Testis (tissue), 3 donors: ENCODE data around the gene C20orf141. TPM values are rescaled to one million over a fixed set of nuclear protein-coding genes. Genes with fewer than 3 reads are reported as not detected.

Experiments used
- DNase-seq: peaks from one replicate; pipeline ENCODE4 v3.0.0-alpha.2; 2019
- H3K27ac ChIP-seq, 2 donors: fragments of 200-600 bp; sonication (generic); one replicate each; pipeline ENCODE4 v1.5.1; 2019
- H3K27me3 ChIP-seq: fragments of 200-600 bp; sonication (generic); one replicate; pipeline ENCODE4 v1.5.1; 2019
- H3K36me3 ChIP-seq: fragments of 200-600 bp; sonication (generic); one replicate; pipeline ENCODE4 v1.5.1; 2017; ENCODE audit warnings: low read depth; ENCODE audit errors: missing control alignments
- H3K4me1 ChIP-seq: fragments of 200-600 bp; sonication (generic); one replicate; pipeline ENCODE4 v1.5.1; 2019
- H3K4me3 ChIP-seq, 2 donors: fragments of 200-600 bp; sonication (generic); one replicate each; pipeline ENCODE4 v1.5.1; 2017 to 2019
- H3K9me3 ChIP-seq: fragments of 200-600 bp; sonication (generic); one replicate; pipeline ENCODE4 v1.5.1; 2017
- POLR2A ChIP-seq: fragments of 450-650 bp; IDR thresholded peaks from one replicate; pipeline ENCODE4 v1.6.1; 2017; ENCODE audit warnings: antibody characterized with exemption, mild to moderate bottlenecking, moderate library complexity
- WGBS, 2 donors: methylation state at CpG; one replicate each; pipeline ENCODE4 v1.1.5; 2018; 5-methylcytosine and 5-hydroxymethylcytosine counted together
- intact Hi-C: fragments of 100-400 bp; cut with DNase I; formaldehyde crosslinking; loops from one replicate; pipeline ENCODE4 v1.15.1; 2023; ENCODE audit warnings: low total_unique reads
- polyA plus RNA-seq: library from polyadenylated mRNA; stranded (reverse); fragments of 350-450 nt; fragmentation: Illumina TruSeq; extraction: RNeasy Lipid Tissue Mini Kit (QIAGEN cat#74804); gene quantifications from one replicate; pipeline ENCODE4 v1.2.3, GENCODE V29; 2014; ENCODE audit warnings: low read depth, low replicate concordance; ENCODE audit not compliant: insufficient read depth
- total RNA-seq, 2 donors: library from RNA; depleted of rRNA; stranded (reverse); fragments of >200 nt; gene quantifications; one replicate each; pipeline ENCODE4 v1.2.3, GENCODE V29; 2016
- TF ChIP-seq, protein P1 (sequence below), 3 experiments: fragments of 450-650 bp in 2 of 3; fragments of 200-600 bp in 1 of 3; sonication (generic) in 1 of 3; IDR thresholded peaks; one replicate each; pipeline ENCODE4 v1.5.1; 2016 to 2019; ENCODE audit warnings: antibody characterized with exemption in 3 of 3, mild to moderate bottlenecking in 2 of 3, moderate library complexity in 1 of 3

C20orf141 gene
- total and polyA plus RNA-seq, 3 donors from 2014 or later: 53.6 to 177 (median 154) TPM

DNA sequence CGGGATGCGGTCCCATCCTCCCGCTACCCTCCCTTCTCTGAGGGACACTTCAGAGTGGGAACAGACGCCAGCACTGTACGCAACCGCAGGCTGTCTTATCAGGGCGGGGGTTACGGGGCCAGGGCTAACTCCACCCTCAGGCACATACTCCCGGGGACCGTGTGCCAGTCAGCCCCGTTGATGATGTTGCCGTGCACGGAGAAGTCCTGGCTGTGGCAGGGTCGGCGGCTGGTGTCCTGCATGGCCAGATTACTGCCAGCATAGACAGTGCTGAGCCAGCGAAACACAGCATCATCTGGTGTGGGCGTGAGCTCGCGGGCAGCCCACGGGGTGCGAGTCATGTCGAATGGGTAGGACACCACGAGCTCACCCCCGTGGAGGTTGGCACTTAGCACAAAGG, 19.3 kb upstream of the C20orf141 start:
- WGBS, 2 donors: 81 to 91% methylated on average over 14 to 24 of the region's 24 CpGs
- no peaks in the 10 kb centered on the region for H3K9me3 ChIP-seq
- H3K36me3 ChIP-seq: no peaks in the 10 kb centered on the region
- H3K4me3 ChIP-seq: no peak overlapping the region
- H3K4me1 ChIP-seq: peaks cover 6% of the 10 kb centered on the region
- no peak overlapping the region for H3K27ac ChIP-seq
- no peak for DNase-seq
- intact Hi-C loops: no loop called here
- TF ChIP-seq, protein P1, sequence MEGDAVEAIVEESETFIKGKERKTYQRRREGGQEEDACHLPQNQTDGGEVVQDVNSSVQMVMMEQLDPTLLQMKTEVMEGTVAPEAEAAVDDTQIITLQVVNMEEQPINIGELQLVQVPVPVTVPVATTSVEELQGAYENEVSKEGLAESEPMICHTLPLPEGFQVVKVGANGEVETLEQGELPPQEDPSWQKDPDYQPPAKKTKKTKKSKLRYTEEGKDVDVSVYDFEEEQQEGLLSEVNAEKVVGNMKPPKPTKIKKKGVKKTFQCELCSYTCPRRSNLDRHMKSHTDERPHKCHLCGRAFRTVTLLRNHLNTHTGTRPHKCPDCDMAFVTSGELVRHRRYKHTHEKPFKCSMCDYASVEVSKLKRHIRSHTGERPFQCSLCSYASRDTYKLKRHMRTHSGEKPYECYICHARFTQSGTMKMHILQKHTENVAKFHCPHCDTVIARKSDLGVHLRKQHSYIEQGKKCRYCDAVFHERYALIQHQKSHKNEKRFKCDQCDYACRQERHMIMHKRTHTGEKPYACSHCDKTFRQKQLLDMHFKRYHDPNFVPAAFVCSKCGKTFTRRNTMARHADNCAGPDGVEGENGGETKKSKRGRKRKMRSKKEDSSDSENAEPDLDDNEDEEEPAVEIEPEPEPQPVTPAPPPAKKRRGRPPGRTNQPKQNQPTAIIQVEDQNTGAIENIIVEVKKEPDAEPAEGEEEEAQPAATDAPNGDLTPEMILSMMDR (IDR thresholded peaks at IDR 0.05): no peak
- TF ChIP-seq POLR2A: no peak
- H3K27me3 ChIP-seq: no peaks in the 10 kb centered on the region

DNA sequence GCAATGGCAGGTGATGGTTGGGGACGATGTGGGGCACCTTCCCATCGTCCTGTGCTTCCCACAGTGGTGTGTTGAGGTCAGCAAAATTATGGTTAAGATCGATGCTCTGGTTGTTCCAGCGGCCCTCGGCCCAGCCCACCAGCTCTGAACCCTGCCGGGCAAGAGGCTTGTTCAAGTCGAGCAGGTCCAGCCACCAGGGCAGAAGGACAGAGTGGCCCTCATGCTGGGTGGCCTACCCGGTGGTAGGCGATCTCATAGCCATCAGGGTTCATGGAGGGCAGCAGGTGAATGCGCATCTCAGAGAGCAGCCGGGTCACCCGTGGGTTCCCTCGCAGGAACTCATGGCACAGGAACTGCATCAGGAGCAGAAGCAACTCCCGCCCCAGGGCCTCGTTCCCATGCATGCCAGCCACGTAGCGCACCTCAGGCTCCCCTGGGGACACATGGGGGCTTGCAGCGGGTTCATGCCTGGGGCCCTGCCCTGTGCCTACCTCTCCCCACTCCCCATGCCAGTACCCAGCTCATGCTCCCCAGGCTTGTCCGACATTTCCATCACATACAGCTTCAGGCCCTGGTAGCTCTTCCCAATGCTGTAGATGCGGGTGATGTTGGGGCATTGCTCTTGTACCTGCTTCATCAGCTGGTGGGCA, 18.7 kb upstream of the C20orf141 start:
- no peaks in the 10 kb centered on the region for H3K36me3 ChIP-seq
- H3K9me3 ChIP-seq: no peaks in the 10 kb centered on the region
- peaks cover 6% of the 10 kb centered on the region for H3K4me1 ChIP-seq
- DNase-seq: no peak
- no peak for TF ChIP-seq POLR2A
- TF ChIP-seq, protein P1 (IDR thresholded peaks at IDR 0.05): no peak
- H3K27me3 ChIP-seq: no peaks in the 10 kb centered on the region
- WGBS, 2 donors: 89 to 93% methylated on average over 17 to 20 of the region's 20 CpGs
- no peak overlapping the region for H3K27ac ChIP-seq
- no peak overlapping the region for H3K4me3 ChIP-seq
- intact Hi-C loops: no loop called here

DNA sequence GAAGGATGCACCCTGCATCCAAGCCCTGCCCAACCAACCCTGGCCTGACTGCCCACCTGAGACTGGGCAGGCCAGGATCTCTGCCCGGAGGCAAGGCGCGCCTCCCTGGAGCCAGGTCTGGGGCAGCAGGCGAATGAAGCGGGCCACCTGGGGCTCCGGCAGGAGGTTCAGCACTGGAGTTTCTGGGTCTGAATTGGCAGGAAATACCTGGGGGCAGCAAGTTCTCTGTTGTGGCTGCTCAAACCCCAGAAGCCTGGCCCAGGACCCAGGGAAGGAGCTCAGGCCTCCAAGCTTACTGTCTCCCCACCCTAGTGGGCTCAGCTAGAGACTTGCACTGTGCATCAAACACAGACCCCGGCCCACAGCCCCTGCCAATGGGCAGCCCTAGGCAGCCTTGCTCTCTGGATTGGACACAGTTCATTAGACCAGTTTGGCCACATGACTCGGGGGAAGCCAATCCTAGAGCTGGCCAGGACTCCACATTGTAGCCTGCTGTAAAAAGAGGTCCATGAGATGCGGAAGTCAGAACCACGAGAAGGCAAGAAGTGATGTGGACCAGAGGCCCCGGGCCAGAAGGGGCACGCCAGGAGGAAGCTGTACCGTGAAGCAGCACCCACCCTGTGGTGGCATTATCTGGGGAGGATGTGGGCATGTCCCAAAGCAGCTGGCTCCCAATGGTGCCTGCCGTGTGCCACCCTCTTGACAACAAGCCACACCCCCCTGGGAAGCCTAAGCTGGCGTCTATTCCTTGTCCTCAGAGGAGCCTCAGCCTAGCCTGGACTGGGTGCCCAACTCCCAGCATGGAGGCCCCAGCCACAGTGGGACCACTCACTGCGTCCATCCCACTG, 17.4 kb upstream of the C20orf141 start:
- no peaks in the 10 kb centered on the region for H3K27me3 ChIP-seq

DNA sequence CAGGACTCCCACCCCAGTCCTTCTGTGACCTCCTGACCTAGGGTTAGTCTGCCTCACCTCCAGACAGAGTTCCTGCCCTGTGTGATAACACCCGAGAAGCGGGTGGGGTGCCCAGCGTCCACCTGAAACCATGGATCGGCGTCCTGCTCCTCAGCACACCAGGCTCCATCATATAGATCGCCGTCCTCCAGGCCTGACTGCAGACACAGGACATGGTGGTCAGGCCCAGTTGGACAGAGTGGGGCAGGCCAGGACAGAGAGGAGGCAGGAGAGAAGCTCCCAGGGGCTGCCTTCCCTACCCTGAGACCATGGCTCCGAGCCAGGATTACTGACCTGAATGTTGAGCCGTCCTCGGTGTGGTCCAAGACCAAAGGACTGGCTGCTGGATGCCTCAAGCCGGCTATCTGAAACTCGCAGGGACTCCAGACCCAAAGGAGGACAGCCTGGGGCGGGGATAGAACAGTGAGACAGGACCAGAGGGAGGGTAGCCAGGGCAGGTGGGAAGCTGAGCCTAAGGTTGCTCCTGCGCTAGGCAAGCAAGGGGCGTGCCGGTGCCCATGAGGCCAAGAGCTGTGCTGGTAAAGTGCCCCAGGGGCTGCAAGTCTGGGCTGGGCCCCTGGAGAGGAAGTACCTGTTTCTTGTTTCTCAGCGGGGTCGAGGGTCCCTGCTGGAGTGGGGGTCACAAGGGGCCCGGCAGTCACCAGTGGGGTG, 16.5 kb upstream of the C20orf141 start:
- intact Hi-C loops: no loop called here
- DNase-seq: no peak
- no peak for TF ChIP-seq POLR2A
- TF ChIP-seq, protein P1 (IDR thresholded peaks at IDR 0.05): no peak
- Histone ChIP-seq H3K27ac (no peak overlapping the region), H3K27me3 (no peaks in the 10 kb centered on the region), H3K36me3 (no peaks in the 10 kb centered on the region), H3K4me1 (peaks cover 6% of the 10 kb centered on the region), H3K9me3 (no peaks in the 10 kb centered on the region), H3K4me3 (no peak overlapping the region)
- 86 to 92% methylated on average over 6 to 18 of the region's 19 CpGs for WGBS, 2 donors

More for the DNA sequence above, 17.4 kb upstream of the C20orf141 start:
- no peak overlapping the region for H3K4me3 ChIP-seq
- intact Hi-C loops: no loop called here
- H3K4me1 ChIP-seq: peaks cover 6% of the 10 kb centered on the region
- no peak overlapping the region for H3K27ac ChIP-seq
- no peak for TF ChIP-seq POLR2A
- no peak for DNase-seq
- WGBS, 2 donors: 69 to 88% methylated on average over 7 to 16 of the region's 16 CpGs
- no peaks in the 10 kb centered on the region for H3K9me3 ChIP-seq
- no peaks in the 10 kb centered on the region for H3K36me3 ChIP-seq

DNA sequence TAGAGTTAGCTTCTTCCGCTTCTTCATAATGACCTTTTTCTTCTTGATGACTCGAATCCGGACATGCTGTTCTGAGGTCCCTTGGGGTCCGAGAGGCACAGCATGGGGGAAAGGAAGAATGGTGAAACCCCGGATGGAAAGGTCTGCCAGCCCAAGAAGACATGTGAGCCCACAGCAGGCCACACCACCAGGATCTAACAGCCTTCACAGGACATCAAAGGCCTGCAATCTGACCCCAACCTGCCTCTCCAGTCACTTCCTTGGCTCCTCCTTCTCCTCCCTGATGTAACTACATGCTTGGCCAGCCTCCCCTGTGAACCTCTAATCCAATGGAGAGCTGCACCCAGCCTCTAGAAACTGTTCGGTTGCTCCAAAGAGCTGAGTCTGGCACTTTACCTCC, 16.0 kb upstream of the C20orf141 start:
- no peak overlapping the region for H3K4me3 ChIP-seq
- no peaks in the 10 kb centered on the region for H3K9me3 ChIP-seq
- H3K27me3 ChIP-seq: no peaks in the 10 kb centered on the region
- TF ChIP-seq POLR2A: no peak
- TF ChIP-seq, protein P1 (IDR thresholded peaks at IDR 0.05): no peak
- WGBS, 2 donors: 71 to 86% methylated on average over 3 to 6 of the region's 6 CpGs
- no peak overlapping the region for H3K27ac ChIP-seq
- H3K4me1 ChIP-seq: peaks cover 6% of the 10 kb centered on the region
- intact Hi-C loops: no loop called here
- DNase-seq: no peak
- H3K36me3 ChIP-seq: no peaks in the 10 kb centered on the region
